ENCODE measurements around the gene CELA3B. TPM values are rescaled to one million over a fixed set of nuclear protein-coding genes. Genes with fewer than 3 reads are reported as not detected.
"Not testable (repeated sequence)": the region's sequence is repeated elsewhere in the genome, so short reads cannot be mapped to it uniquely, and the experiment has no call there.

CELA3B gene
- total and polyA plus RNA-seq, 2 of the 13 experiments (the other 11 are each of a cell fraction or from before 2014, with no cell fraction given) = 0.34 TPM; not detected in 1

DNA sequence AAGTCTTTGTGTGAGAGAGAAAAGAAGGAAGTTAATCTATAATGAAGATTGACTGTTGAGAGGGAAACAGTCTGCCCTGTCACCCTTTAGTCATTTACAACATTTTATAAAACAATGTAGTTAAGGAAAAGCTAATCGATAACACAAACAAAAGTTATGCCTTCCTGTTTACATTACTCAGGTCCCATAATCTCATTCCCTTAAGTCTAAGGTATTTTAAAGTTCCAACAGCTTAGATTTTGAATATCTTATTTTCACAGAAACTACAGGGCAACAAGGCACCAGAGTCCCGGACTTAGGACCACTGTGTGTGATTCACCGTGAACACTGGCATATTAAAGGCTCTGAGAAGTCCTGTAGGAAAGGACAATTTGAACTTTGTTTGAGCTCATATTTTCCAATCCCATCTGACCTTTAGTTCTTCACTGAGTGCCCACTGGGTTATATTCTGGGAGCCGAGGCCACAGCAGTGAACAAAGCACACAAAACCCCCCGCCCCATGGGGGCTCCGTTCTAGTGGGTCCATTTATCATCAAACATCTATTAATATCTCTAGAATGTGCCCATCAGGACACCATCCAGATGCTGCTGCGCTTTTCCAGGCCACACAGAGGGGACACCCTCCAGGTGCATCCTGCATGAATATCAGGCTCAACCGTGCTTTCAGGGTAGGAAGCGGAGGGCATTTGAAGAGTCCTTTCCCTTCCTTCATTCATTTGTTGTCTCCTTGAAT, 21.2 kb downstream of the CELA3B start (continued):
- TF ChIP-seq SAP130 (CRISPR knock-in tag; IDR thresholded peaks at IDR 0.05; ENCODE audit: low read depth) (peak; percentile 19), ZBTB7B (CRISPR knock-in tag; IDR thresholded peaks at IDR 0.05) (peak; percentile 56; the same call in 1 of the 2 replicates), MIER2 (CRISPR knock-in tag; IDR thresholded peaks at IDR 0.05) (0 out of 2 replicates have a peak, but pooled peaks have one; percentile 18), CREM (IDR thresholded peaks at IDR 0.05) (peak; percentile 64), ATF1 (CRISPR knock-in tag; IDR thresholded peaks at IDR 0.05) (0 out of 2 replicates have a peak, but pooled peaks have one; percentile 38), FOXA3 (CRISPR knock-in tag; IDR thresholded peaks at IDR 0.05) (peak; percentile 76), ETV5 (CRISPR knock-in tag; IDR thresholded peaks at IDR 0.05; ENCODE audit: borderline replicate concordance) (peak; percentile 51; the same call in 1 of the 2 replicates)
- not testable (repeated sequence) for TF ChIP-seq CREM (CRISPR knock-in tag; IDR thresholded peaks at IDR 0.05)
- TF ChIP-seq, protein P1, sequence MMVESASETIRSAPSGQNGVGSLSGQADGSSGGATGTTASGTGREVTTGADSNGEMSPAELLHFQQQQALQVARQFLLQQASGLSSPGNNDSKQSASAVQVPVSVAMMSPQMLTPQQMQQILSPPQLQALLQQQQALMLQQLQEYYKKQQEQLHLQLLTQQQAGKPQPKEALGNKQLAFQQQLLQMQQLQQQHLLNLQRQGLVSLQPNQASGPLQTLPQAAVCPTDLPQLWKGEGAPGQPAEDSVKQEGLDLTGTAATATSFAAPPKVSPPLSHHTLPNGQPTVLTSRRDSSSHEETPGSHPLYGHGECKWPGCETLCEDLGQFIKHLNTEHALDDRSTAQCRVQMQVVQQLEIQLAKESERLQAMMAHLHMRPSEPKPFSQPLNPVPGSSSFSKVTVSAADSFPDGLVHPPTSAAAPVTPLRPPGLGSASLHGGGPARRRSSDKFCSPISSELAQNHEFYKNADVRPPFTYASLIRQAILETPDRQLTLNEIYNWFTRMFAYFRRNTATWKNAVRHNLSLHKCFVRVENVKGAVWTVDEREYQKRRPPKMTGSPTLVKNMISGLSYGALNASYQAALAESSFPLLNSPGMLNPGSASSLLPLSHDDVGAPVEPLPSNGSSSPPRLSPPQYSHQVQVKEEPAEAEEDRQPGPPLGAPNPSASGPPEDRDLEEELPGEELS (CRISPR knock-in tag; IDR thresholded peaks at IDR 0.05) = peak; percentile 56; the same call in 1 of the 2 replicates
- TF ChIP-seq, protein P2, sequence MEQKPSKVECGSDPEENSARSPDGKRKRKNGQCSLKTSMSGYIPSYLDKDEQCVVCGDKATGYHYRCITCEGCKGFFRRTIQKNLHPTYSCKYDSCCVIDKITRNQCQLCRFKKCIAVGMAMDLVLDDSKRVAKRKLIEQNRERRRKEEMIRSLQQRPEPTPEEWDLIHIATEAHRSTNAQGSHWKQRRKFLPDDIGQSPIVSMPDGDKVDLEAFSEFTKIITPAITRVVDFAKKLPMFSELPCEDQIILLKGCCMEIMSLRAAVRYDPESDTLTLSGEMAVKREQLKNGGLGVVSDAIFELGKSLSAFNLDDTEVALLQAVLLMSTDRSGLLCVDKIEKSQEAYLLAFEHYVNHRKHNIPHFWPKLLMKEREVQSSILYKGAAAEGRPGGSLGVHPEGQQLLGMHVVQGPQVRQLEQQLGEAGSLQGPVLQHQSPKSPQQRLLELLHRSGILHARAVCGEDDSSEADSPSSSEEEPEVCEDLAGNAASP (CRISPR knock-in tag; IDR thresholded peaks at IDR 0.05; ENCODE audit: borderline replicate concordance) = peak; percentile 19; the same call in 1 of the 2 replicates
- TF ChIP-seq, protein P3, sequence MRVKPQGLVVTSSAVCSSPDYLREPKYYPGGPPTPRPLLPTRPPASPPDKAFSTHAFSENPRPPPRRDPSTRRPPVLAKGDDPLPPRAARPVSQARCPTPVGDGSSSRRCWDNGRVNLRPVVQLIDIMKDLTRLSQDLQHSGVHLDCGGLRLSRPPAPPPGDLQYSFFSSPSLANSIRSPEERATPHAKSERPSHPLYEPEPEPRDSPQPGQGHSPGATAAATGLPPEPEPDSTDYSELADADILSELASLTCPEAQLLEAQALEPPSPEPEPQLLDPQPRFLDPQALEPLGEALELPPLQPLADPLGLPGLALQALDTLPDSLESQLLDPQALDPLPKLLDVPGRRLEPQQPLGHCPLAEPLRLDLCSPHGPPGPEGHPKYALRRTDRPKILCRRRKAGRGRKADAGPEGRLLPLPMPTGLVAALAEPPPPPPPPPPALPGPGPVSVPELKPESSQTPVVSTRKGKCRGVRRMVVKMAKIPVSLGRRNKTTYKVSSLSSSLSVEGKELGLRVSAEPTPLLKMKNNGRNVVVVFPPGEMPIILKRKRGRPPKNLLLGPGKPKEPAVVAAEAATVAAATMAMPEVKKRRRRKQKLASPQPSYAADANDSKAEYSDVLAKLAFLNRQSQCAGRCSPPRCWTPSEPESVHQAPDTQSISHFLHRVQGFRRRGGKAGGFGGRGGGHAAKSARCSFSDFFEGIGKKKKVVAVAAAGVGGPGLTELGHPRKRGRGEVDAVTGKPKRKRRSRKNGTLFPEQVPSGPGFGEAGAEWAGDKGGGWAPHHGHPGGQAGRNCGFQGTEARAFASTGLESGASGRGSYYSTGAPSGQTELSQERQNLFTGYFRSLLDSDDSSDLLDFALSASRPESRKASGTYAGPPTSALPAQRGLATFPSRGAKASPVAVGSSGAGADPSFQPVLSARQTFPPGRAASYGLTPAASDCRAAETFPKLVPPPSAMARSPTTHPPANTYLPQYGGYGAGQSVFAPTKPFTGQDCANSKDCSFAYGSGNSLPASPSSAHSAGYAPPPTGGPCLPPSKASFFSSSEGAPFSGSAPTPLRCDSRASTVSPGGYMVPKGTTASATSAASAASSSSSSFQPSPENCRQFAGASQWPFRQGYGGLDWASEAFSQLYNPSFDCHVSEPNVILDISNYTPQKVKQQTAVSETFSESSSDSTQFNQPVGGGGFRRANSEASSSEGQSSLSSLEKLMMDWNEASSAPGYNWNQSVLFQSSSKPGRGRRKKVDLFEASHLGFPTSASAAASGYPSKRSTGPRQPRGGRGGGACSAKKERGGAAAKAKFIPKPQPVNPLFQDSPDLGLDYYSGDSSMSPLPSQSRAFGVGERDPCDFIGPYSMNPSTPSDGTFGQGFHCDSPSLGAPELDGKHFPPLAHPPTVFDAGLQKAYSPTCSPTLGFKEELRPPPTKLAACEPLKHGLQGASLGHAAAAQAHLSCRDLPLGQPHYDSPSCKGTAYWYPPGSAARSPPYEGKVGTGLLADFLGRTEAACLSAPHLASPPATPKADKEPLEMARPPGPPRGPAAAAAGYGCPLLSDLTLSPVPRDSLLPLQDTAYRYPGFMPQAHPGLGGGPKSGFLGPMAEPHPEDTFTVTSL (CRISPR knock-in tag; IDR thresholded peaks at IDR 0.05; ENCODE audit: borderline replicate concordance) = peak; percentile 58; the same call in 1 of the 2 replicates

Data from HepG2 (cell line).